ENCODE measurements around the gene SMAGP.

GRCh38 chr12:51199366-51199945 is 70.8 kb downstream of the SMAGP start:
- TF ChIP-seq POLR2A (IDR thresholded peaks at IDR 0.05; ENCODE audit: low read length) (no peak), GATA1 (IDR thresholded peaks at IDR 0.05; ENCODE audit: low read depth, low read length) (no peak)
